Measurements from ENCODE around the gene CEP104.

CEP104 gene

GRCh38 chr1:3775490-3776230, 81.4 kb downstream of the CEP104 start:
- peak; percentile 72 for DNase-seq

- no peak for DNase-seq
These were observed 82.0 kb downstream of the CEP104 start for GRCh38 chr1:3774946-3775489.

GRCh38 chr1:3774276-3774945, 82.6 kb downstream of the CEP104 start:
- no peak for DNase-seq

GRCh38 chr1:3773572-3774275, 83.3 kb downstream of the CEP104 start:
- no peak for DNase-seq

- no peak for DNase-seq
These were observed 84.1 kb downstream of the CEP104 start, which contains the start of gene SMIM1 for GRCh38 chr1:3772715-3773571. SMIM1 (plus strand) TSS chr1:3772749; CDS start chr1:3775374, 2,625 bp downstream.

GRCh38 chr1:3772027-3772714, 84.8 kb downstream of the CEP104 start:
- DNase-seq = peak; percentile 51

- DNase-seq = no peak
These were observed 85.6 kb downstream of the CEP104 start for GRCh38 chr1:3771108-3772026.

GRCh38 chr1:3770047-3770765, 86.8 kb downstream of the CEP104 start:
- DNase-seq = no peak

- no peak for DNase-seq
These were observed 88.1 kb downstream of the CEP104 start for GRCh38 chr1:3768811-3769390.

GRCh38 chr1:3767328-3767925, 89.6 kb downstream of the CEP104 start:
- no peak for DNase-seq

GRCh38 chr1:3763351-3764125, 93.5 kb downstream of the CEP104 start:
- DNase-seq = no peak

- DNase-seq = no peak
These were observed 94.2 kb downstream of the CEP104 start for GRCh38 chr1:3762873-3763228.

- DNase-seq = no peak
These were observed 94.7 kb downstream of the CEP104 start for GRCh38 chr1:3762151-3762872.
